SU-DHL-6 (cell line): ENCODE results near the gene EXTL2.

Experiments
- H2AFZ ChIP-seq: fragments of 200-600 bp; sonication (generic); 2 replicates; pipeline ENCODE4 v1.6.1; 2014; ENCODE audit warnings: low read depth, mild to moderate bottlenecking, moderate library complexity, mixed read lengths, antibody characterized with exemption, low read length; ENCODE audit not compliant: severe bottlenecking
- H3F3A ChIP-seq: fragments of 200-600 bp; shearing (Covaris generic); 2 replicates; pipeline ENCODE4 v1.6.0; 2016; ENCODE audit warnings: antibody characterized with exemption, mild to moderate bottlenecking; ENCODE audit not compliant: insufficient read depth
- H3K27ac ChIP-seq: fragments of 200-600 bp; sonication (generic); 2 replicates; pipeline ENCODE4 v1.5.1; 2016; ENCODE audit warnings: low read depth, mild to moderate bottlenecking, low read length, moderate library complexity, mixed read lengths
- H3K27me3 ChIP-seq: fragments of 200-600 bp; sonication (generic), shearing (Covaris generic); 2 replicates; pipeline ENCODE4 v1.6.0; 2014; ENCODE audit warnings: mild to moderate bottlenecking, low read length
- H3K36me3 ChIP-seq: fragments of 200-600 bp; sonication (generic); 2 replicates; pipeline ENCODE4 v1.6.1; 2014; ENCODE audit warnings: mild to moderate bottlenecking, low read length, mixed read lengths
- H3K4me2 ChIP-seq: fragments of 300-600, 200-600 bp; shearing (Covaris generic), sonication (generic); 2 replicates; pipeline ENCODE4 v1.6.0; 2014; ENCODE audit warnings: low read length, low read depth, mild to moderate bottlenecking; ENCODE audit not compliant: poor library complexity, severe bottlenecking
- H3K4me3 ChIP-seq: fragments of 200-600 bp; sonication (generic); 2 replicates; pipeline ENCODE4 v1.5.1; 2014; ENCODE audit warnings: antibody characterized with exemption, low read length, mild to moderate bottlenecking, mixed read lengths; ENCODE audit not compliant: insufficient read depth, poor library complexity, severe bottlenecking
- H3K79me2 ChIP-seq: fragments of 200-600 bp; sonication (generic); 2 replicates; pipeline ENCODE4 v1.6.1; 2014; ENCODE audit warnings: mild to moderate bottlenecking, low read length, moderate library complexity; ENCODE audit not compliant: insufficient read depth
- H3K9ac ChIP-seq: fragments of 200-600 bp; sonication (generic); 2 replicates; pipeline ENCODE4 v1.7.0; 2014; ENCODE audit warnings: mild to moderate bottlenecking, low read length
- H3K9me2 ChIP-seq: fragments of 200-600 bp; sonication (generic); replicated peaks from 2 replicates; pipeline ENCODE4 v1.6.1; 2014; ENCODE audit warnings: low read length; ENCODE audit not compliant: insufficient read depth
- H3K9me3 ChIP-seq: fragments of 200-600 bp; sonication (generic); 2 replicates; pipeline ENCODE4 v1.6.1; 2014; ENCODE audit warnings: low read length, mixed read lengths; ENCODE audit not compliant: insufficient read depth
- H4K20me1 ChIP-seq: fragments of 200-600 bp; sonication (generic); 2 replicates; pipeline ENCODE4 v1.6.1; 2014; ENCODE audit warnings: low read depth, mild to moderate bottlenecking, antibody characterized with exemption, low read length, moderate library complexity, mixed read lengths
- CTCF ChIP-seq: fragments of 200-600 bp; sonication (generic); IDR thresholded peaks from one replicate; pipeline ENCODE4 v1.5.1; 2017; ENCODE audit warnings: antibody characterized with exemption, mild to moderate bottlenecking, low read length, moderate library complexity; ENCODE audit not compliant: insufficient read depth, poor library complexity, severe bottlenecking
- EZH2phosphoT487 ChIP-seq: fragments of 200-600 bp; sonication (generic), shearing (Covaris generic); conservative IDR thresholded peaks from 2 replicates; pipeline ENCODE4 v1.6.1; 2018; ENCODE audit warnings: mild to moderate bottlenecking, antibody characterized with exemption, low read length, moderate library complexity, mixed read lengths

The EXTL2 gene

GRCh38 chr1:100926240-100926639, 31.6 kb upstream of the EXTL2 start:
- Histone ChIP-seq H3K27ac (no peak overlapping the region), H2AFZ (no peak overlapping the region), H3K79me2 (no peaks in the 10 kb centered on the region), H3K4me3 (no peak overlapping the region), H3K9me3 (no peaks in the 10 kb centered on the region), H3K27me3 (no peaks in the 10 kb centered on the region), H3K36me3 (peaks cover 24% of the 10 kb centered on the region; the same call in 1 of the 2 replicates), H3F3A (no peaks in the 10 kb centered on the region), H3K9me2 (no peaks in the 10 kb centered on the region), H4K20me1 (no peaks in the 10 kb centered on the region), H3K4me2 (no peak overlapping the region), H3K9ac (no peak overlapping the region)
- TF ChIP-seq EZH2phosphoT487 = no peak
- no peak for TF ChIP-seq CTCF

- Histone ChIP-seq H3K4me2 (no peak overlapping the region), H3K4me3 (no peak overlapping the region), H3K79me2 (no peaks in the 10 kb centered on the region), H3K9ac (no peak overlapping the region), H4K20me1 (no peaks in the 10 kb centered on the region; the same call in 1 of the 2 replicates), H3K9me2 (no peaks in the 10 kb centered on the region), H2AFZ (no peak overlapping the region), H3K27me3 (no peaks in the 10 kb centered on the region), H3K36me3 (peaks cover 28% of the 10 kb centered on the region; the same call in 1 of the 2 replicates), H3K27ac (no peak overlapping the region), H3K9me3 (no peaks in the 10 kb centered on the region), H3F3A (peaks cover 3% of the 10 kb centered on the region; the same call in 1 of the 2 replicates)
- TF ChIP-seq EZH2phosphoT487 (no peak), CTCF (no peak)
Observed at GRCh38 chr1:100924991-100925390, 30.3 kb upstream of the EXTL2 start.

- no peak overlapping the region for H3K27ac ChIP-seq
- no peak overlapping the region for H3K9ac ChIP-seq
- H3K9me3 ChIP-seq = no peaks in the 10 kb centered on the region
- H4K20me1 ChIP-seq = no peaks in the 10 kb centered on the region; the same call in 1 of the 2 replicates
- H3K9me2 ChIP-seq = no peaks in the 10 kb centered on the region
- no peaks in the 10 kb centered on the region for H3K79me2 ChIP-seq
- H3K4me2 ChIP-seq = no peak overlapping the region
- H3K27me3 ChIP-seq = no peaks in the 10 kb centered on the region
- no peak for TF ChIP-seq EZH2phosphoT487
- no peak for TF ChIP-seq CTCF
- H3F3A ChIP-seq = peaks cover 9% of the 10 kb centered on the region; the same call in 1 of the 2 replicates
- no peak overlapping the region for H3K4me3 ChIP-seq
- peaks cover 26% of the 10 kb centered on the region; the same call in 1 of the 2 replicates for H3K36me3 ChIP-seq
- no peak overlapping the region for H2AFZ ChIP-seq
Observed at GRCh38 chr1:100924212-100924611, 29.6 kb upstream of the EXTL2 start.
